WTC11 (cell line): ENCODE results near the gene ERP29. TPM values are rescaled to one million over a fixed set of nuclear protein-coding genes. Genes with fewer than 3 reads are reported as not detected.

ENCODE experiments used
- ATAC-seq: fragments of 200-7000 bp; cut with Tn5 transposase; 2 replicates; pipeline ENCODE4 v1.10.0; 2021; ENCODE audit warnings: mild to moderate bottlenecking, moderate library complexity
- CTCF ChIA-PET: fragments of 300-600 bp; sonication (Branson Sonifier 250); formaldehyde crosslinking; loops from one replicate; lab custom pipeline; 2021; ENCODE audit warnings: antibody characterized with exemption; lab: Charles Lee
- POLR2A ChIA-PET: fragments of 350-600 bp; sonication (Branson Sonifier 250); formaldehyde crosslinking; loops from one replicate; lab custom pipeline; 2021; ENCODE audit warnings: antibody characterized with exemption; lab: Charles Lee
- DNase-seq: peaks from one replicate; pipeline ENCODE4 v3.0.0; 2021; ENCODE audit warnings: low spot score
- H3K27ac Mint-ChIP-seq: 2 replicates; pipeline ENCODE4 v1.8.0; 2021; ENCODE audit warnings: mixed read lengths
- H3K27me3 Mint-ChIP-seq: 2 replicates; pipeline ENCODE4 v1.8.0; 2021; ENCODE audit warnings: low read depth, mild to moderate bottlenecking, moderate library complexity, mixed read lengths
- H3K36me3 Mint-ChIP-seq: 2 replicates; pipeline ENCODE4 v1.8.0; 2021; ENCODE audit warnings: mixed read lengths
- H3K4me1 Mint-ChIP-seq: 2 replicates; pipeline ENCODE4 v1.8.0; 2022; ENCODE audit warnings: mixed read lengths
- H3K4me3 Mint-ChIP-seq: 2 replicates; pipeline ENCODE4 v1.8.0; 2021; ENCODE audit warnings: mild to moderate bottlenecking, moderate library complexity, mixed read lengths
- H3K9me3 Mint-ChIP-seq: 2 replicates; pipeline ENCODE4 v1.8.0; 2021; ENCODE audit warnings: mixed read lengths
- CBFB ChIP-seq: sonication (generic); formaldehyde crosslinking; IDR thresholded peaks from 2 replicates; pipeline ENCODE4 v1.8.1; 2022; ENCODE audit warnings: mild to moderate bottlenecking, low read depth, missing genetic modification reagents
- CTCF ChIP-seq: fragments of 200-600 bp; IDR thresholded peaks from 2 replicates; pipeline ENCODE4 v1.8.0; 2022; ENCODE audit warnings: antibody characterized with exemption
- ELF4 ChIP-seq: sonication (generic); formaldehyde crosslinking; IDR thresholded peaks from 2 replicates; pipeline ENCODE4 v1.8.1; 2022; ENCODE audit warnings: low read depth, mild to moderate bottlenecking, moderate library complexity, missing genetic modification reagents
- FOXP1 ChIP-seq: sonication (generic); formaldehyde crosslinking; IDR thresholded peaks from 2 replicates; pipeline ENCODE4 v1.8.0; 2022; ENCODE audit warnings: missing genetic modification reagents, mild to moderate bottlenecking, moderate library complexity, borderline replicate concordance
- GTF2I ChIP-seq: fragments of 250-450 bp; sonication (Bioruptor Pico); conservative IDR thresholded peaks from 2 replicates; pipeline ENCODE4 v1.4.0; 2021; ENCODE audit warnings: mild to moderate bottlenecking
- MYBL2 ChIP-seq: sonication (generic); formaldehyde crosslinking; IDR thresholded peaks from 2 replicates; pipeline ENCODE4 v1.8.1; 2023; ENCODE audit warnings: mild to moderate bottlenecking, moderate library complexity, missing genetic modification reagents
- NFE2L1 ChIP-seq: sonication (generic); formaldehyde crosslinking; IDR thresholded peaks from 2 replicates; pipeline ENCODE4 v1.8.1; 2023; ENCODE audit warnings: missing genetic modification reagents
- NFYB ChIP-seq: sonication (generic); formaldehyde crosslinking; conservative IDR thresholded peaks from 2 replicates; pipeline ENCODE4 v1.8.0; 2022; ENCODE audit warnings: low read depth, missing genetic modification reagents
- PRRX2 ChIP-seq: fragments of 250-450 bp; sonication (Bioruptor Pico); IDR thresholded peaks from 2 replicates; pipeline ENCODE4 v1.8.0; 2021; ENCODE audit warnings: mild to moderate bottlenecking
- SMAD3 ChIP-seq: sonication (generic); formaldehyde crosslinking; IDR thresholded peaks from 2 replicates; pipeline ENCODE4 v1.8.0; 2022; ENCODE audit warnings: missing genetic modification reagents, mild to moderate bottlenecking, borderline replicate concordance
- STAT6 ChIP-seq: sonication (generic); formaldehyde crosslinking; conservative IDR thresholded peaks from 2 replicates; pipeline ENCODE4 v1.8.1; 2023; ENCODE audit warnings: mild to moderate bottlenecking, low read depth, missing genetic modification reagents, moderate library complexity
- TEAD1 ChIP-seq: sonication (generic); formaldehyde crosslinking; IDR thresholded peaks from 2 replicates; pipeline ENCODE4 v1.8.0; 2022; ENCODE audit warnings: mild to moderate bottlenecking, missing genetic modification reagents
- TEAD4 ChIP-seq: sonication (generic); formaldehyde crosslinking; IDR thresholded peaks from 2 replicates; pipeline ENCODE4 v1.8.0; 2022; ENCODE audit warnings: mild to moderate bottlenecking, missing genetic modification reagents
- TP53 ChIP-seq: sonication (generic); formaldehyde crosslinking; IDR thresholded peaks from 2 replicates; pipeline ENCODE4 v1.8.1; 2023; ENCODE audit warnings: mild to moderate bottlenecking, missing genetic modification reagents
- ZNF121 ChIP-seq: sonication (generic); formaldehyde crosslinking; IDR thresholded peaks from 2 replicates; pipeline ENCODE4 v1.8.0; 2023; ENCODE audit warnings: missing genetic modification reagents
- ZNF281 ChIP-seq: sonication (generic); formaldehyde crosslinking; IDR thresholded peaks from 2 replicates; pipeline ENCODE4 v1.8.0; 2023; ENCODE audit warnings: mild to moderate bottlenecking, missing genetic modification reagents
- ZNF396 ChIP-seq: fragments of 250-450 bp; sonication (Bioruptor Pico); IDR thresholded peaks from 2 replicates; pipeline ENCODE4 v1.8.0; 2021; ENCODE audit warnings: mild to moderate bottlenecking, moderate library complexity, borderline replicate concordance
- ZNF416 ChIP-seq: fragments of 250-450 bp; sonication (Bioruptor Pico); IDR thresholded peaks from 2 replicates; pipeline ENCODE4 v1.9.0; 2021; ENCODE audit warnings: mild to moderate bottlenecking, inconsistent platforms
- ZNF423 ChIP-seq: fragments of 250-450 bp; sonication (Bioruptor Pico); IDR thresholded peaks from 2 replicates; pipeline ENCODE4 v2.1.2; 2022; ENCODE audit warnings: mild to moderate bottlenecking, moderate library complexity
- total RNA-seq: library from RNA; stranded (reverse); gene quantifications from 3 replicates; pipeline ENCODE4 v1.2.3, GENCODE V29; 2021
- TF ChIP-seq, protein P1 (sequence below): fragments of 250-450 bp; sonication (Bioruptor Pico); IDR thresholded peaks from 2 replicates; pipeline ENCODE4 v1.8.0; 2021; ENCODE audit warnings: mild to moderate bottlenecking

Gene ERP29
- total RNA-seq, 1 experiment from 2014 or later: 162 TPM

DNA sequence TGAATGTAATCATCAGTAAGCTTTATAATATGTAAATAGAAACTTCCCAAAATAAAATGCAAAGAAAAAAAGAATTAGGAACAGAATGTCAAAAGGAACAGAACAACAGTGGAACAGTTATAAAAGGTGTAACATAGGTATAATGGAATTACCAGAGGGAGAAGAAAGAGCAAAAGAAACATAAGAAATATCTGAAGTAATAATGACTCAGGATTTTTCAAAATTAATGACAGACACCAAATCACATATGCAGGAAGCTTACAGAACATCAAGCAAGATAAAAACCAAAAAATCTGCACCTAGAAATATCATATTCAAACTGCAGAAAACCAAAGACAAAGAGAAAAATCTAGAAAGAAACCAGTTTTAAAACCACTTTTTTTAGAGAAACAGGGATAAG is 36.4 kb upstream of the ERP29 start (continued):
- no peak for TF ChIP-seq TP53 (CRISPR knock-in tag)
- TF ChIP-seq, all 79 proteins: peak for 0

GRCh38 chr12:111978545-111978944 is 34.7 kb upstream of the ERP29 start:
- Mint-ChIP-seq H3K4me1 (no peaks in the 10 kb centered on the region), H3K9me3 (no peaks in the 10 kb centered on the region), H3K27ac (no peak overlapping the region)
- ATAC-seq: no peak
- CTCF ChIA-PET: no interaction called here
- TF ChIP-seq TEAD4 (CRISPR knock-in tag) (no peak), ZNF281 (no peak), ZNF121 (CRISPR knock-in tag) (no peak), TP53 (CRISPR knock-in tag) (no peak), NFYB (CRISPR knock-in tag) (no peak), STAT6 (CRISPR knock-in tag) (no peak), ZNF416 (CRISPR knock-in tag) (no peak), TEAD1 (CRISPR knock-in tag) (no peak), ZNF423 (no peak), MYBL2 (CRISPR knock-in tag) (no peak), SMAD3 (CRISPR knock-in tag) (no peak), CBFB (no peak), PRRX2 (no peak), GTF2I (CRISPR knock-in tag) (no peak), CTCF (no peak), FOXP1 (CRISPR knock-in tag) (no peak), ELF4 (CRISPR knock-in tag) (no peak), ZNF396 (CRISPR knock-in tag) (no peak), NFE2L1 (CRISPR knock-in tag) (no peak)
- TF ChIP-seq, protein P1, sequence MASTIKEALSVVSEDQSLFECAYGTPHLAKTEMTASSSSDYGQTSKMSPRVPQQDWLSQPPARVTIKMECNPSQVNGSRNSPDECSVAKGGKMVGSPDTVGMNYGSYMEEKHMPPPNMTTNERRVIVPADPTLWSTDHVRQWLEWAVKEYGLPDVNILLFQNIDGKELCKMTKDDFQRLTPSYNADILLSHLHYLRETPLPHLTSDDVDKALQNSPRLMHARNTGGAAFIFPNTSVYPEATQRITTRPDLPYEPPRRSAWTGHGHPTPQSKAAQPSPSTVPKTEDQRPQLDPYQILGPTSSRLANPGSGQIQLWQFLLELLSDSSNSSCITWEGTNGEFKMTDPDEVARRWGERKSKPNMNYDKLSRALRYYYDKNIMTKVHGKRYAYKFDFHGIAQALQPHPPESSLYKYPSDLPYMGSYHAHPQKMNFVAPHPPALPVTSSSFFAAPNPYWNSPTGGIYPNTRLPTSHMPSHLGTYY: no peak
- TF ChIP-seq, all 79 proteins: peak for 0
- H3K27me3 Mint-ChIP-seq: no peaks in the 10 kb centered on the region
- no peaks in the 10 kb centered on the region for H3K36me3 Mint-ChIP-seq
- POLR2A ChIA-PET: no interaction called here
- DNase-seq: no peak
- no peak overlapping the region for H3K4me3 Mint-ChIP-seq
